GM18519 (cell line): Measurements from ENCODE around the gene COL4A2.

Experiments used
- ATAC-seq: cut with Tn5 transposase; IDR thresholded peaks from one replicate; pipeline ENCODE4 v1.9.1; 2021; ENCODE audit warnings: mild to moderate bottlenecking, moderate library complexity; ENCODE audit not compliant: unreplicated experiment, low FRiP score

The COL4A2 gene

DNA sequence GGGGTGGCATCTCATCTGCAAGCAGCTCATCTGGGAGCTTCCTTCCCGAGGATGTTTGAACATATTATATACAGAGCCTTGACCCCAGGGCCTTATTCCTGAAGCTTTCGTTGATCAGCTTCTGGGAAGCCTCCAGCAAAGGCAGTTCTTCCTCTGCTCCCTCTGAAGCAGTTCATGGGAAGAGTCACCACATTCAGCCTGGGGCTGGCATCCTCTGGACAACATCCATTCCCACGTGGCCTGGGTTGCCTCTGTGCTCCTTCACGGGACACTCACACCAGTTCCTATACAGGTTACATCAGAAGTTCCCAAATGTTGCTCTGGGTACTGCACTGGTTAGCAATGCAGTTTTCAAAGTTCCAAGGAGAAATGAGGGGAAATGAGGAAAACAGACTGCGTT, 29.6 kb downstream of the COL4A2 start:
- no peak for ATAC-seq

- ATAC-seq: no peak
Observed at GRCh38 chr13:110337247-110337646, 30.2 kb downstream of the COL4A2 start.

- no peak for ATAC-seq
Observed at GRCh38 chr13:110338441-110339101, 31.5 kb downstream of the COL4A2 start.

DNA sequence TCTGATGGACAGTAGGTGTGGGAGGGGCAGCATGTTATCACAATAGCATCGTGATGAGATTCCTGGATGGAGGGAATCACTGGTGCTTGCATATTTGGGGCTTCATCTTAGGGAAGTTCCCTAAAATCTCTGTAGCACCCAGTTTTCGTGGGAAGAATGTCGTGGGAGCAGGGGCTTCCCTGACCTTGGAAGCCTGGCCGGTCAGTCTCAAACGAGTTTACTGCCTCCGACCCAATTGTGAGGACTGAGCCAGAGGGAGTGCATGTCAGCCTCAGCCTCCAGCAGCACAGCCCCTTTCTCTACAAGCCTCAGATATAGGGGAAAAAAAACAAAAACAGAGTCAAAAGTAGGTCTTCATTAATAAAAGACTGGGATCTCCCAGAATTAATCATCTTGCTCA, 32.2 kb downstream of the COL4A2 start:
- no peak for ATAC-seq

DNA sequence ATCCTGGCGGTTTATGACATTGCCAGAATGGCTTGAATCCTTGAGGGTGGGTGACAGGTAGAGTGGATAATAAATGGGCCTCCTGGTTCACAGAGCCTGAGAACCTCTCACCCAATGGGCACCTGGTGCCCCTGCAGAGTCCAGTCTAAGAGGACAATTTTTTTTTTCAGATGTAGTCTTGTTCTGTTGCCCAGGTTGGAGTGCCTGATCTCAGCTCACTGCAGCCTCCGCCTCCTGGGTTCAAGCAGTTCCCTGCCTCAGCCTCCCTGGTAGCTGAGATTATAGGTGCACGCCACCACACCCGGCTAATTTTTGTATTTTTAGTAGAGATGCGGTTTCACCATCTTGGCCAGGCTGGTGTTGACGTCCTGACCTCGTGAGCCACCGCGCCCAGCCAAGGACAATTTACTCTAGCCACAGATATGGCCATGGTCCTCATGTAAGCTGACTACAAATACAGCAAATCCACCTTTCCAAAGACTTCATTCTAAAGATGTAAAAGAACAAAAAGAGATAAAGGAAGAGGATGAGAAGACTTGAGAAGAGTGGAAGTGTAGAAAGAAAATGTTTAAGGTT, 33.0 kb downstream of the COL4A2 start:
- no peak for ATAC-seq

DNA sequence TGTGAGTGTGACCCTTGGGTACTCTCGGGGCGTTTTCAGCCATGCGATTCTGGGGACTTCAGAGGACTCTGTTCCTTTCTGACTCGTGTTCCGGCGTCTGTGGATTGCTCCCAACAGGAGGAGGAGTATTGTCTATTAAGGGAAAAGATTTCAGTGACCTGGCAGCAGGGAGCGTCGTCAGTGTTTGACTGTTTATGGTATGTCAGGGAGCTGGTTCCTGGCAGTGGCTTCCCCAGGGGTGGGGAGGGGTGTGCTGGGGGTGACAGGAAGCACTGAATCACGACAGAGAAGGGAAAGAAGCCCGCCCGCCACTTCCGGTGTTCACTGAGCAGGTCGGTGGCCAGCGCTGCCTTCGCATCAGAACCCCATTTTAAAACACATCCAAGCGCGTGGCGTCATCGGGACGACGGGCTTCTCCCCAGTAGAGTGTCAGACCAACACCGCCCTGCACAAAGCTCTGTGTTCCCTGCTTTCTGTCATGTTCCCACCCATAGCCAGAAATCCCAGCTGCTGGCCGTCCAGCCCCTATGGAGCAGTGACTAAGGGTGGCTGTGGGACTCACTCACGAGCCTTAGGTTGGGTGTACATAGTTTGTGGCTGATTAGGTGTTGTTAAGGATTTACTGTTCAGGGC, 33.8 kb downstream of the COL4A2 start:
- ATAC-seq: peak; percentile 19

DNA sequence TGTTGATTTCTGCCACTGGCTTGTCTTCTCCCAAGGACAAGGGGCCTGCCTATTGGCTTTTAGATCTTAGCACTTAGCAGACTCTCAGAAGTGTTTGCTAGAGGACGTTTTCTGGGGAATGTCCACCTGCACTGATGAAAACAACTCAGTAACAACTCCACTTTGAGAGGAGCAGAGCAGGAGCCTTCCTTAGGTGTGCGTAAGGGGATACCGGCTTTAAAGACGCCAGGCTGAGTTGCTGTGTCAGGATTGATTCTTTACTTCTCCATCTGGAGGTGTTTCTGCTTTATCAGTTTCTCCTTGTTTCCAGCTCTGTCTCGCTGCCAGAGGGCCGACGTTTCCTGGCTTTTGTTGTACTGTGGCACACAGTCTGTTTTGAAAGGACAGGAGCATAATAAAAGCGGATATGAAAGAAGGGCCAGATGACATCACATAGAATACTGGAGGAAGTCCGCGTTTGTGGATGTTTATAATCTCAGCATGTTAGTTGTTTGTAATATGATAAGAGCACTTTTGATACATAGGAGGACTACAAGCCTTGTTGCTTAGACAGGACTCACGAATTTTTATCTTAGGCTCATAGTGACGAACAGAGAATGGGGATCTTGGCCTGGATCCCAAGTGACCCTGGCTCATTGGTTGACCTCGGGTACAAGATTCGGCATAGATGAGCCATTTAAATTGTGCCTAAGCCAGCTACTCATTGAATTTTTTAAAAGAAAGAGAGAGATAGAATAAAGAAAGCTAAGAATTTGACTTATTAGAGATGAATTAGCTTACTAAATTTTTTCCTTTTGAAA, 34.6 kb downstream of the COL4A2 start:
- peak; percentile 57 for ATAC-seq

- no peak for ATAC-seq
Observed at GRCh38 chr13:110342474-110342873, 35.4 kb downstream of the COL4A2 start.

DNA sequence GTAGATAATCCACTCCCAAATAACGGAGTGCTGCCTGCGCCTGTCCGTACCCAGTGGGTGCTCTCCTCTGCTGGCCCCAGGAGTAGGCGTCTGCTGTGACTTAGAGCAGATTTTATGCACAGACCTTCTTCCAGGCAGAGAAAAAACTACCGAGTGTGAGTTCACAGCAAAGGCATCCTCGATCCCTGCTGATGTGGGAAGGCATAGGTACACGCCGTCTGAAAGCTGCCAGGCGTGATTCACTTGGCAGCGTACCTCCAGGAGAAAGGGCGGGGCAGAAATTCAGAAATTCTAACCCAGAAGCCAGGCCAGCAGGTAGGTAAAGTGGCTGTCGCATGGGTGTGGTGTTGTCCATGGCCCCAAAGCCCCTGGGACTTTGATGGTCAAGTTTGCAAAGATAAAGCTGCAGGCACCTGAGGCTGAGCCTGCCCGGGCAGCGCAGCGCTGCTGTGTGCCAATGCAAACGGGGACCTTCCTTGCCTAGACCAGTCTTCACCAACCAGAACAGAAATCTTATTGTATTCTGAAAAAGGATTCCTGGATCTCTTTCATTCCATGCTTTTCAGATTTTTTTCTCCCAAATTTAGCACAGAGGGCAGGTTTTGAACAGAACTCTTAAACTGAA, 36.3 kb downstream of the COL4A2 start:
- ATAC-seq: no peak

GRCh38 chr13:110344320-110344719, 37.2 kb downstream of the COL4A2 start:
- no peak for ATAC-seq

GRCh38 chr13:110345266-110345665, 38.2 kb downstream of the COL4A2 start:
- ATAC-seq: no peak

DNA sequence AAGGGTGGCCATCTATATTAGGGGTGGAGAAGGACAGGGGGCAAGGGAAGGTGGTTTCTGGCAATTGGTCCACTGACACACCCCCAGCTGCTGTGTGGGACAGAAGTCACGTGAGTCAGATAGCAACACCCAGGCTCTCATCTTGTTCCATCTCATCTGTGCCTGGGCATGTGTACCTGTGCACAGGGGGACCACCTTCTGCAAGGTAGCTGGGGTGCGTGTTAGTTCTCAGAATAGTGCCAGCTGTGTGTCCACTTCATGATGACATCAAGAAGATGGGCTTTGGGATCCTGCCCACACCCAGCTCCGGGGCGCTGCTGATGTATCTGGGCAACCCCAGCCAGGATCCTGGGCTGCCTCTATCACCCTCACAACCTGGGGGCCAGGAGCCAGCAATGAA, 38.6 kb downstream of the COL4A2 start:
- no peak for ATAC-seq

DNA sequence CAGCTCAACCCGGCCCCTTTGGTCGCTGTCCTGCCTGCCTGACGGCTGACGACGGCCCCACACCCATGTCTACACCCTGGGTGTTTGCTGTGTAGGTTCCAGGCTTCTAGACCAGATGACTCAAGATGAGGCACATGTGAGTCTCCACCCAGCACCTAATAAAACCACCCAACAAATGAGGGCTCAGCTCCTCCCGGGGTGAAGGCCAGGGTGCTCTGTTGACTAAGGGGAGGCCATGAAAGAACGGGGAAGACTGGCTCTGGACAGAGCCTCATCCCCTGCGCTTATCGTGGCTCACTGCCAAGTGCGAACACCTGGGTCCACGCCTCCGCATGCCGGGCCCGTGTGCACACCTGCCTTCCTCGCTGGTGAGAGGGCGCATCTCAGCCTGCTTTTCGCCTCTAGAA, 39.6 kb downstream of the COL4A2 start:
- ATAC-seq: no peak

DNA sequence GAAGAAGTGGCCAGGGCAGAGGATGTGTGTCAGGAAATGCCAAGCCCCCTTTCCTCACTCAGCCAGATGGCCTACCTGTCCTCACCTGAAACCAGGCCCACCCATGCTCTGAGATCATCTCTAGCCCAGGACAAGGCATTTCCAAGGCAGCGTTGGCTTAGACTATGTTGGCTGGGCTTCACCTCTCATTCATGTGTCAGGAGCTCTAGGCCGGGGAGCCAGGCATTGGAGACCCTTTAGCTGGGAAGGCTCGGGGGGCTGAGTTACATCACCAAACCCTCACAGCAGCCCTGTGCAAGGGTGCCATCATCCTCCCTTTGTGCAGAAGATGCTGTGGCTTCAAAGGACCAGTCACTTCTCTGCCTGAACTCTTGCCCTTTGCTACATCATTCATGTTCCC, 40.0 kb downstream of the COL4A2 start:
- ATAC-seq: no peak

GRCh38 chr13:110347535-110348308, 40.6 kb downstream of the COL4A2 start:
- no peak for ATAC-seq

DNA sequence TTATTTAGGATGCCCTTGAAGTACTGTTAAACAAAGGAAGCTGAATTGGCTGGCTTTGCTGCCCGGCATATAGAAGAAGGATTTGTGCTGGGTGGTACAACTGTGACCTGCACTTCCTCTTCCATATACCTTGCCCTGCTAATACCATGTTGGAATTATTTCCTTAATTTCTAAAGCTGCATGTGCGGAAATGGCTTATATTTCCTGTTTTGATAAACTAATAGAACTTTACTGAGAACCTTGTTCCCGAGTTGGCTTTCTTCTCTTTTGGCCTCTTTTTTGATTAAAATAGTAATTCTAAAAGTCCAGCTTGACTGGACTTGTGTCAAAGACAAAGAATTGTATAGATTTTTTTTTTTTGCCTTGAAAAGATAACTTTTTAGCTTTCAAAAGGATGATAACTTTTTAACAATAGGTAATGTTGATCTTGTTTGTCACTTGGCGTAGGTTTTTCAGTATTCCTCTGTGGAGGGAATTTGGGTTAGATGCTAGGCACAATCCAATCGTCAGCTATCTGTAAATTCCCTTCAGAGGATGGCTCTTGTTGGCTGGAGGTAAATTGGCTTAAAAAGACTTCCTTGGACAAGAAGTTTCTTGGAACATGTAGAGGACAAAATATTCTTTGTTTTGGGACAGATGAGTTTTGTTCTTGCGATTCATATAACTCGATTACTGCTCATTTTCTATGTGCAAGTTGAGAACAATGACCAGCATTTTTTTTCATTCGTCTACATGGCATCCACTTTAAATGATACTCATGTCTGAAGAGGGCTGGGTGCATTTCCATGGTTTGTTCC, 41.4 kb downstream of the COL4A2 start:
- no peak for ATAC-seq

DNA sequence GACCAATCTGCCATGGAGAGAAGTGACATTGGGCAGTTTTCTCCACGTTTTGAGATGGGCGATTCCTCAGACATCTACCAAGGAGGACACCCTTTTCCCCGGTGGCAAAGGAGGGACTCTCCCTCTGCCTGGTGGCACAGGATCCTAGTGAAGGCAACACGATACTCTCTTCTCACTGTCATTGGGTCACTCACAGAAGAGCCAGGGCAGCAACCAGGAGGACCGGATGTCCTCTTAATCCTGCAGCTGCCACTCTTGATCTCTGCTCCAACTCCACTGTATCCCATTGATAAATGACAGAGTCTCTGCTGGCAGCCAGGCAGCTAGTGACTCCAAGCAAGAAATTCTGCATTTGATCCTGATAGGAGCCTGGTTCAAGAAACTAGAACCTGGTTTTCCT, 42.2 kb downstream of the COL4A2 start:
- ATAC-seq: no peak

DNA sequence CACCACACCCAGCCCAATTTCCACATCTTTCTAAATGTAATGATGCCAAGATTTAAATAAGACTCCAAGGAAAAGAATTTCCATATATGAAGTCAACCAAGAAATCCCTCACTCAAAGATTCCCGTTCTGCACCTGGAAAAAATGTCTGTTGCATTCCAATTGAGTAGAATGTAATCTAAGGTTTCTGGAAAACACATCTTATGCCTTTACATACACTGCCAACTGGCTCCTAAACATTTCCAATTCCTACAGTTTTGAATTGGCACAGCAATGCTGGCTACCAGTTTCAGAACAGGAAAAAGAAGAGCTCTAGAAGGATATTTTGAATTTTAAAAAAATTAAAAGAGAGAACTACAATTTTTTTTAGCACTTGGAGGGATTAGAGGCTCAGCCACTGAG, 43.0 kb downstream of the COL4A2 start:
- no peak for ATAC-seq

- ATAC-seq: no peak
Observed at GRCh38 chr13:110350509-110350908, 43.4 kb downstream of the COL4A2 start.
